Measurements from ENCODE around the gene PTPRT. TPM values are rescaled to one million over a fixed set of nuclear protein-coding genes. Genes with fewer than 3 reads are reported as not detected.

PTPRT gene
- total RNA-seq, 1 experiment from 2014 or later: not detected

DNA sequence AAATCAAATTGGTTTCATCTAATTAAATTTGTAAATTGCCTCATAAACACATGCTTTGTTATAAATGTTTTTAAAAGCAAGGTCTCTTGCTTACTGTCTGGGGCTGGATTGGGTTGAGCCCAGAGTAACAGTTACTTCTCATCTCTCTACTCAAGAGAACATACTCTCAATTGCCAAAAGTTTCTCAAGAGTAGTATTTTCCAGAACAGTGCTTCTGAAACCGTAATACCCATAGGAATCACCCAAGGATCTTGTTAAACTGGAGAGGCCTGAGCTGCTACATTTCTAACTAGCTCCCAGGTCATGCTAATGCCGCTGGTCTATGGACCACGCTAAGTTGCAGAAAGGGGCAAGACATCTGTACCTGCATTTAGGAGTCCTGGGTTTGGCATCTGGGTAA, 744.9 kb downstream of the PTPRT start:
- no TSS peak for BruUV-seq (replicated peaks)
- DNase-seq (ENCODE audit: low read depth, low spot score) (no peak), ATAC-seq (no peak)
- H3K9me3 ChIP-seq (ENCODE audit: control insufficient read depth in 1 of 2, insufficient read depth in 1 of 2, low read depth in 1 of 2, low read length in 2 of 2): peaks cover 9 to 31% of the 10 kb centered on the region in 2 experiments; a peak in 2 of 4 replicates
- no peak overlapping the region for H3K9ac ChIP-seq (ENCODE audit: low read length)
- H3K4me1 ChIP-seq (ENCODE audit: control insufficient read depth in 1 of 2, insufficient read depth in 2 of 2, low read length in 2 of 2): no peaks in the 10 kb centered on the region
- no peaks in the 10 kb centered on the region for H3K27me3 ChIP-seq (ENCODE audit: insufficient read depth, low read length)
- H2AFZ ChIP-seq (ENCODE audit: low read depth, low read length, poor library complexity, severe bottlenecking): no peak overlapping the region
- RAD21 ChIA-PET (ENCODE audit: low non-redundant PET in 1 of 2, low total read pairs in 2 of 2, uncharacterized antibody in 2 of 2, unreplicated experiment in 2 of 2): no interaction called here
- no peaks in the 10 kb centered on the region for H3K9me2 ChIP-seq (ENCODE audit: insufficient read depth)
- intact Hi-C loops (cut with micrococcal nuclease): no loop called here
- no peaks in the 10 kb centered on the region for H3K36me3 ChIP-seq (ENCODE audit: control insufficient read depth in 1 of 2, insufficient read depth in 2 of 2, low read length in 2 of 2)
- no peaks in the 10 kb centered on the region for H3K79me2 ChIP-seq (ENCODE audit: insufficient read depth, low read length)
- CTCF ChIA-PET: no interaction called here
- no peak overlapping the region for H3K27ac ChIP-seq (ENCODE audit: low read depth, low read length)
- H3K4me2 ChIP-seq (ENCODE audit: low read length): no peak overlapping the region
- TF ChIP-seq ELF1 (IDR thresholded peaks at IDR 0.05; ENCODE audit: borderline replicate concordance, low read depth) (no peak), POLR2A (IDR thresholded peaks at IDR 0.05; ENCODE audit: borderline replicate concordance, extremely low read depth, insufficient read depth, insufficient read length) (no peak), ZBTB33 (IDR thresholded peaks at IDR 0.05; ENCODE audit: extremely low read depth, insufficient replicate concordance, low read length) (no peak), EZH2 (IDR thresholded peaks at IDR 0.05) (no peak), ZFX (IDR thresholded peaks at IDR 0.05) (no peak), FOSL1 (IDR thresholded peaks at IDR 0.05; ENCODE audit: low read depth) (no peak), YY1 (IDR thresholded peaks at IDR 0.05; ENCODE audit: extremely low read depth, insufficient replicate concordance, low read depth, low read length) (no peak), ZNF274 (IDR thresholded peaks at IDR 0.05; ENCODE audit: low read depth, low read length) (no peak), RAD21 (IDR thresholded peaks at IDR 0.05; ENCODE audit: low read depth) (no peak), SRF (IDR thresholded peaks at IDR 0.05; ENCODE audit: low read depth) (no peak), EGR1 (IDR thresholded peaks at IDR 0.05; ENCODE audit: low read depth) (no peak), JUND (IDR thresholded peaks at IDR 0.05) (no peak)
- TF ChIP-seq, protein P1, sequence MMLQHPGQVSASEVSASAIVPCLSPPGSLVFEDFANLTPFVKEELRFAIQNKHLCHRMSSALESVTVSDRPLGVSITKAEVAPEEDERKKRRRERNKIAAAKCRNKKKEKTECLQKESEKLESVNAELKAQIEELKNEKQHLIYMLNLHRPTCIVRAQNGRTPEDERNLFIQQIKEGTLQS (IDR thresholded peaks at IDR 0.05): no peak
- TF ChIP-seq, protein P2, sequence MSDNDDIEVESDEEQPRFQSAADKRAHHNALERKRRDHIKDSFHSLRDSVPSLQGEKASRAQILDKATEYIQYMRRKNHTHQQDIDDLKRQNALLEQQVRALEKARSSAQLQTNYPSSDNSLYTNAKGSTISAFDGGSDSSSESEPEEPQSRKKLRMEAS (IDR thresholded peaks at IDR 0.05): no peak
- H3K4me3 ChIP-seq (replicated peaks in 1 of 2; ENCODE audit: low read depth in 1 of 2, low read length in 2 of 2): no peak overlapping the region
- no peaks in the 10 kb centered on the region for H4K20me1 ChIP-seq (ENCODE audit: insufficient read depth)
- POLR2A ChIA-PET: no interaction called here

All from HCT116 (cell line).